Osteoblast (primary cell): ENCODE measurements around the gene FADS1. TPM values are rescaled to one million over a fixed set of nuclear protein-coding genes. Genes with fewer than 3 reads are reported as not detected.

Source experiments
- DNase-seq: peaks from one replicate; pipeline ENCODE4 v3.0.0; 2011; ENCODE audit warnings: low spot score, mixed read lengths; ENCODE audit not compliant: insufficient read length; ENCODE audit errors: missing footprints
- H2AFZ ChIP-seq: 2 replicates; pipeline ENCODE4 v1.6.0; 2011; ENCODE audit warnings: mild to moderate bottlenecking, low read length
- H3K27ac ChIP-seq: 2 replicates; pipeline ENCODE4 v1.5.1; 2011; ENCODE audit warnings: mild to moderate bottlenecking, low read depth, low read length, moderate library complexity
- H3K27me3 ChIP-seq: 2 replicates; pipeline ENCODE4 v1.6.0; 2012; ENCODE audit warnings: mild to moderate bottlenecking, control low read depth, inconsistent platforms, low read length, moderate library complexity; ENCODE audit not compliant: insufficient read depth
- H3K36me3 ChIP-seq: 2 replicates; pipeline ENCODE4 v1.5.1; 2011; ENCODE audit warnings: mild to moderate bottlenecking, low read length, control low read depth, moderate library complexity; ENCODE audit not compliant: insufficient read depth
- H3K4me1 ChIP-seq: 2 replicates; pipeline ENCODE4 v1.5.1; 2011; ENCODE audit warnings: mild to moderate bottlenecking, low read length, control low read depth, moderate library complexity; ENCODE audit not compliant: insufficient read depth
- H3K4me2 ChIP-seq: 2 replicates; pipeline ENCODE4 v1.6.0; 2011; ENCODE audit warnings: mild to moderate bottlenecking, low read length; ENCODE audit not compliant: insufficient read depth
- H3K4me3 ChIP-seq: fragments of 200-600 bp; sonication (generic); 3 replicates; pipeline ENCODE4 v1.5.1; 2012; ENCODE audit warnings: mild to moderate bottlenecking, low read length, inconsistent platforms; ENCODE audit not compliant: insufficient read depth
- H3K79me2 ChIP-seq: 2 replicates; pipeline ENCODE4 v1.6.0; 2012; ENCODE audit warnings: mild to moderate bottlenecking, low read length, control low read depth, inconsistent platforms; ENCODE audit not compliant: insufficient read depth
- H3K9me3 ChIP-seq: 2 replicates; pipeline ENCODE4 v1.5.1; 2011; ENCODE audit warnings: low read depth, low read length, control low read depth
- H4K20me1 ChIP-seq: 2 replicates; pipeline ENCODE4 v1.6.0; 2012; ENCODE audit warnings: mild to moderate bottlenecking, low read length, control low read depth; ENCODE audit not compliant: insufficient read depth
- CTCF ChIP-seq: IDR thresholded peaks from 2 replicates; pipeline ENCODE4 v1.5.1; 2011; ENCODE audit warnings: mild to moderate bottlenecking, low read depth, low read length, moderate library complexity; ENCODE audit errors: extremely low read depth
- total RNA-seq: library from RNA; depleted of rRNA; stranded (reverse); fragments of >200 nt; gene quantifications from 2 replicates; pipeline ENCODE4 v1.2.3, GENCODE V29; 2012

The FADS1 gene
- total RNA-seq, 1 donor, result 303 TPM

- Histone ChIP-seq H3K79me2 (no peaks in the 10 kb centered on the region), H3K27ac (no peak overlapping the region), H3K36me3 (no peaks in the 10 kb centered on the region), H3K4me2 (no peak overlapping the region), H3K27me3 (no peaks in the 10 kb centered on the region), H2AFZ (no peak overlapping the region), H4K20me1 (no peaks in the 10 kb centered on the region), H3K4me1 (no peaks in the 10 kb centered on the region), H3K9me3 (no peaks in the 10 kb centered on the region), H3K4me3 (no peak overlapping the region)
- no peak for TF ChIP-seq CTCF
- DNase-seq, result peak; percentile 88
Measured at GRCh38 chr11:61779666-61780525, 36.9 kb downstream of the FADS1 start.

- no peak overlapping the region for H2AFZ ChIP-seq
- H3K4me1 ChIP-seq, result no peaks in the 10 kb centered on the region
- H3K36me3 ChIP-seq, result no peaks in the 10 kb centered on the region
- TF ChIP-seq CTCF, result no peak
- peak; percentile 67 for DNase-seq
- no peaks in the 10 kb centered on the region for H4K20me1 ChIP-seq
- no peak overlapping the region for H3K4me2 ChIP-seq
- no peaks in the 10 kb centered on the region for H3K9me3 ChIP-seq
- H3K27me3 ChIP-seq, result no peaks in the 10 kb centered on the region
- no peak overlapping the region for H3K27ac ChIP-seq
- H3K79me2 ChIP-seq, result no peaks in the 10 kb centered on the region
- no peak overlapping the region for H3K4me3 ChIP-seq
Measured at GRCh38 chr11:61778920-61779650, 37.7 kb downstream of the FADS1 start.

GRCh38 chr11:61778357-61778886 is 38.4 kb downstream of the FADS1 start:
- Histone ChIP-seq H3K27ac (no peak overlapping the region), H3K79me2 (no peaks in the 10 kb centered on the region), H2AFZ (no peak overlapping the region), H3K27me3 (no peaks in the 10 kb centered on the region), H3K4me3 (no peak overlapping the region), H4K20me1 (no peaks in the 10 kb centered on the region), H3K4me1 (no peaks in the 10 kb centered on the region), H3K36me3 (no peaks in the 10 kb centered on the region), H3K9me3 (no peaks in the 10 kb centered on the region), H3K4me2 (no peak overlapping the region)
- TF ChIP-seq CTCF, result no peak
- DNase-seq, result peak; percentile 88
